Central memory CD4-positive, alpha-beta T cell (primary cell): ENCODE measurements around the gene SGCA.

Source experiments
- DNase-seq: peaks from one replicate; pipeline ENCODE4 v3.0.0; 2022

Gene SGCA

DNA sequence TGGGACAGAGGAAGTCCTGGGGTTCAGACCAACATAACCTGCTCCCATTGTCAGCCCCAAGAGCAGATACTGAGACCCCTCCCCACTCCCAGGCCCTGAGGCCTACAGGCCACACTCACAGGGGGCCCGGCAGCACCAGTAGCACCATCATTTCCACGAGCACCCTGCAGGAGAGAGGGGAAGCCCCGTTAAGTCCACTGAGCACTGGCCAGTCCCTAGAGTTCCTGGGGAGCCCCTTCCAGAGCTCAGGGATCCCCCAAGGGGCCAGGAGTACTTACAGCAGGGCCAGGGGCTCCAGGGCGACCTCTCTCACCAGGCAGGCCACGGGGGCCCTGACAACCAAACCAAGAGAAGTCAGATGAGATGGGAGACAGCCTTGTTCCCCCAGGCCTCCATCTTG, 30.2 kb downstream of the SGCA start:
- no peak for DNase-seq

DNA sequence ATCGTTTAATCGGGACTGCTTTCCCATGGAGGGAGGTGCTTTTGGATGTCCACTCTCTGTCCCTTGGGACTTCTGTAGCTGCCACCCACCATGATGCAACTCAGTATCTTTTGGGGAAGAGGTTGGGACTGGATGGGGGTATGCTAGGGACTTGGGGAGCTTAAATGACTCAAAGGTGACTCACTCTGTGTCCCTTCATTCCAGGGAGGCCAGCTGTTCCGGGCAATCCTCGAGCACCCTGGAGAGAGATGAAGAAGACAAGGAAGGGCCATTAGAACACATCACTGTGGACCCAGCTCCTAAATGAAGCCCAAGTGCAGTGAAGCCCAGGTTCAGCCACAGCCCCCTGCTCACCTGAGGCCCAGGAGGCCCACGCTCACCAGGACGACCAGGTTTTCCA, 31.0 kb downstream of the SGCA start:
- no peak for DNase-seq

DNA sequence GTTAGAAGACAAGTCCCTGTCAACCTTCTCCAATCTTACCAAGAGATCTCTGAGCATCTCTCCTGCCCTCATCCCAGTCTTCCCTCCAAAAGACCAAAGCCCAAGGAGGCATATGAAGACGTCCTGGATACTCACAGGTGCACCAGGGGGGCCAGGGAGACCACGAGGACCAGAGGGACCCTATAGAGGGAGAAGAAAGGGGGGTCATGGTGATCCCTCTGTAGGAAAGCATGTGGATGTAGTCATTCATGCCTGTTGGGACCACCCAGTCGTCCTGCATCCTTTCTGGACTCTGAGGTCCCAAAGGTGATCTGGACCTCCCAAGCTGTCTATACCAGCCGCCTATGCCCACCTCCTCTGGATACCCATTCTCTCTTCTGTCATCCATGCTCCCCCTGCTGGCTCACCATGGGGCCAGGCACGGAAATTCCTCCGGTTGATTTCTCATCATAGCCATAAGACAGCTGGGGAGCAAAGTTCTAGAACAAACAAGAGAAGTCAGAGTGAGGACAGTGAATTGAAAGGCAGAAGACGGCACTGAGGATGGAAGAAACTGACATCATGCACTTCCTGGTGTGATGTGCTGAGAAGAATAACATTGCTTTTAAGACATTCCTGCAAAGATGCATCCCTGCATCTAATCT, 32.3 kb downstream of the SGCA start:
- DNase-seq = peak; percentile 35

DNA sequence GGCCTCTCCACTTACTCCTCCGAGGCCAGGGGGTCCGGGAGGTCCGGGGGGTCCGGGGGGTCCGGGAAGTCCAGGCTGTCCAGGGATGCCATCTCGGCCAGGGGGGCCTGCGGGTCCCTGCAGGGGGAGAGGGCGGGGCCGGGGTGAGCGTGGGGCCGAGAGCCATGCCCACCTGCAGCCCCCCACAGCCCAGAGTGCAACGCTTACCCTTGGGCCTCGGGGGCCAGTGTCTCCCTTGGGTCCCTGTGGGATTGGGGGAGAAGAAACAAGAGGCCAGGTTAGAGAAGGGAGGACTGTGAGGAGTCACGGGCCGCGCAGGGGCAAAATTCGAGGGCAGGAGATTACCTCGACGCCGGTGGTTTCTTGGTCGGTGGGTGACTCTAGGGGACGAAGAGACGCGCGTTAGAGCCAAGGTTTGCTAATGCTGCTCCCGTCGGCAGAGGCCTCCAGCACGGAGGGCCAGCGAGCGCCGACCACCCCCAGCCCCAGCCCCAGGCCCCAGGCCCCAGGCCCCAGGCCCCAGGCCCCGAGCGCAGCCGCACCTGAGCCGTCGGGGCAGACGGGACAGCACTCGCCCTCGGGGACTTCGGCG, 33.5 kb downstream of the SGCA start:
- DNase-seq = peak; percentile 3

DNA sequence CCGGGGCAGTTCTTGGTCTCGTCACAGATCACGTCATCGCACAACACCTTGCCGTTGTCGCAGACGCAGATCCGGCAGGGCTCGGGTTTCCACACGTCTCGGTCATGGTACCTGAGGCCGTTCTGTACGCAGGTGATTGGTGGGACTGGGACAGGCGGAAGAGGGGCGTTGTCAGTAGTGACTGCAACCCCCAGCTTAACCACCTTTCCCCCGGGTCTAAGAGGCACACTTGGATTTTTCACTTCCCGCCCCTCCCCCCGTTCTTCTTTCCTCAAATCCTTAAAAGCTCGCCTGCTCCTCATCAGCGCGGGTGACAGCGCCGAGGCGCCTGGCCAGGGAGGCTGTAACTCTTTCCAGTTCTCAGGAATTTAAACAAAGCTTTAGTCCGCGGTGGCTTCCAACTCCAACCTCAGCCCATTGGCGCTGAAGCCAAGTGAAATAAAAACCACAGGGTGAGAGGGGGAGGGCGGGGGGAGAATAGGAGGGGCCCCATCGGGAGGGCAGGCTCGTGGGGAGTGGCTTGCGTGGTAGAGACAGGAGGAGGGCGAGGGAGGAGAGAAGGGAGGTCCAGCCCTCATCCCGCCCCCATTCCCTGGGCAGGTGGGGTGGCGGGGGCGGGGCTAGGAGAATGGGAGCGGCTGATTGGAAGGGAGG, 34.1 kb downstream of the SGCA start:
- peak; percentile 83 for DNase-seq

DNA sequence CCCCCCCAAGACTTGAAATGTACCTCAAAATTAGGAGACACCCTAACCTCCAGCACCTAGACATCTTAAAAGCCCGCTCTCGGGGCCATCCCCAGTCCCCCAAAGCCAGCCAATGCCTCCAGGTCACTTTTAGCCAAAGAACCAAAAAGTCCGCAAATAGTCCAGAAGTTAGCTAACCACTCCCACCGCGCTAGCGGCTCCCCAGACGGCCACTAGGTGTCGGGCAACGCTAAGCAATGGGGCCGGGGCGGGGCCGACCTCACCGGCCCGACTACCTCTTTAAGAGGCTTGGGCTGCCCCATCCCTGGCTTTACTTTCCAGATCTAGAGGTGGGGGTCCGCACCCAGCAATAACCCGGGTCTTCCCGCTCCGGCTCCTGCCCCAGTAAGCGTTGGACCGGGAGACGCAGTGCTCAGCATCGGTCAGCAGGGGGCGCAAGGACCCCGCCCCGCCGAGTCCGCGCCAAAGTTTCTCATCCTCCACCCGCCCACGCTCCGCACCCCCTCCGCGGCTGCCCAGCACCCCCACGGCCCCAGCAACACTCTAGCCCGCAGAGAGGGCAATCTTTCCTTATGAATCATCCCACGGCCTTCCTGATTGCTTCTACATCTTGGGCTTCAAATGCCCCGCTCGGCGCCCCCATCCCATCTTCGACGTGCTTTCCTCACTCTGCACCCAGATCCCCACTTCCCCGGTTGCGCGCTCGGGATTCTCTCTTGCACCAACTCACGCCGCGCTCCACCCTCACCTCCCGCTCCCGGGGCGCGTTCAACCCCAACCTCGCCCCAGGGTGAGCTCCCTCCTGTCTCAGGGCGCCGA, 34.9 kb downstream of the SGCA start:
- peak; percentile 76 for DNase-seq

DNA sequence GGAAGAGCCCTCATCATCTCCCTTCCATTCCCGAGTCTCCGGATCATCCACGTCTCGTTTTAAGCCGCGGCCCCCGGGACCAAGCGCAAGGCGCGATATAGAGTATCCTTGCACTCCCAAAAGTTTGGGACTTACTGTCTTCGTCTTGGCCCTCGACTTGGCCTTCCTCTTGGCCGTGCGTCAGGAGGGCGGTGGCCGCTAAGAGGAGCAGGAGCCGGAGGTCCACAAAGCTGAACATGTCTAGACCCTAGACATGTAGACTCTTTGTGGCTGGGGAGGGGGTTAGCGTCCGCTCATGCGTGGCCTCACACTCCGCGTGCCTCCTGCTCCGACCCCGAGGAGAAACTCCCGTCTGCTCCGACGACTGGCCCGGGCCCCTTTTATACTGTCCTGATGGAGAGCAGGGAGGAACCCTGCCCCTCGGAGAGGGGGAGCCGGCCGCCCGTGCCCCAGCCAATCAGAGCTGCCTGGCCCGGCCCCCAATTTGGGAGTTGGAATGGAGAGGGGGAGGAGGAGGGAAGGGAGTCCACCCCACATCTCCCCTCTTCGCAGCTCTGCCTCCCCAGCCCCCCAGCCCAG, 35.6 kb downstream of the SGCA start, which contains the start of gene COL1A1:
Gene COL1A1 (minus strand): TSS at position 356 of the 579 bp plus-strand sequence. CDS start 118 bp downstream, at position 238.
- no peak for DNase-seq

DNA sequence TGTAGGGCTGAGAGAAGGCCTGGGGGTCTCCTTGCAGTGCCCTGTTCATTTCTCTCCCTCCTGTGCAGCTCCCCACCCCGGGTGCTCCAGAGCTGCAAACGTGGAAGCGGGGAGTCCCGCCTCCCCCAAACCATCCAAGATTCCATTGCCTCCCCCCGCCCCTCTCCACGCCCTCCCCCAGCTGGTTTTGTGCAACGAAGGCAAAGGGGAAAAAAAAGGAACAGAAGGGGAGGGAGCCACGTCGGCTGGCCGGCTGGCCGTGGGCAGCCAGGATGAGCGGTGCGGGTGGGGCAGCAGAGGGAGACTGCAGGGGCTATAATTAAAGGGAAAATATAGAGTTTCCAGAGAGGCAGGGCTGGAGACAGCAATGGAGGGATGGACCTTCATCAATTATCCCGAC, 37.3 kb downstream of the SGCA start:
- no peak for DNase-seq

DNA sequence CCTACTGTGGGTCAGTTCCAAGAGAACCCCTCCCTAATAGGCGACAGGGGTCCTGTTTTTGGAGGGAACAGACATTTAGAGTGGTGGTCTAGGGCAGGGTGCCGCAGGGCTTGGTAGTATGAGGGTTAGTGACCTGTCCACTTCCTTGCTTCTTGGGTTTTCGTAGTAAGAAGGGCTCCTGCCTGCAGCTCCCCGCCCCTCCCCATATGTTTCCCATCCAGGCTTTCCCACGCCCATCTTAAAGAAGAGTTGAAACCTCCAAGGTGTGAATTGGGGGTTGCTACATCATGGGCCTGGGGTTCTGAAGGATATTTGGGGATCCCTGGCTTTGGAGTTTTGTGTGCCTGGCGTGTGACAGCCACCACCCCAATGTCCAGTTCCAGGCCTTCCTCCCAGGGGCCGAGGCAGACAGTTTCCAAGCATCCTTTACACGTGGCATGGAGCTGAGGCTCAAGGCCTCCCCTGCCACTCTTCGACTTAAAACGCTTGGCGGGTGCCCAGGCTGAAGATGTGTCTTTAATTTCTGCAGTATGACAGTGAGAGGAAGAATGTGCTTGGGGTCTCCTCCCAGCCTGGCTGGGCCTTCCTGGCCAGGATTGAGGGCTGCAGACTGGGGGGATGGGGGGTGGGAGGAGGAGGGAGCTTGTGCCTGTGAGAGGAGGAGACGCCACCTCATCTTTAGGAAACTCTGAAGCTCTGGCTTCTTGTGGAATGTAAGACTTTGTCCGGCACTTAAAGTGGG, 38.0 kb downstream of the SGCA start:
- no peak for DNase-seq

DNA sequence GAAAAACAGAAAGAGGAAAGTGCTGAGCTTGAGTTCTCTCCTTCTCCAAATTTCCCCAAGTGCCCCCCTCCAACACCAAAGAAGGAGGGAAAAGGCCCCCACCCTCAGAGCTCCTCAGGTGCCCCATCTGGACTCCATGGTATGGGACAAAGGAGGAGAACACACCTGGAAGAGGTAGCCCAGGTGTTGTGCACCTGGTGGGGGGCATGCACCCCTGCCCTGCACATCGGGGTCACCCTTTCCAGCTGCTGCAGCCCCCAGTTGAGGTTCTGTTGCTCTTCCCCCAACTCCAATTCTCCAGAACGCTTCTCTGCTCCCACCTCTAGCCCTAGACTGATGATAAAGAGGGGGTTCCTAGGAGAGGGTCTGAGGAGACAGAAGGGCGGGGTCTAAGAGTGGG, 38.6 kb downstream of the SGCA start:
- no peak for DNase-seq

DNA sequence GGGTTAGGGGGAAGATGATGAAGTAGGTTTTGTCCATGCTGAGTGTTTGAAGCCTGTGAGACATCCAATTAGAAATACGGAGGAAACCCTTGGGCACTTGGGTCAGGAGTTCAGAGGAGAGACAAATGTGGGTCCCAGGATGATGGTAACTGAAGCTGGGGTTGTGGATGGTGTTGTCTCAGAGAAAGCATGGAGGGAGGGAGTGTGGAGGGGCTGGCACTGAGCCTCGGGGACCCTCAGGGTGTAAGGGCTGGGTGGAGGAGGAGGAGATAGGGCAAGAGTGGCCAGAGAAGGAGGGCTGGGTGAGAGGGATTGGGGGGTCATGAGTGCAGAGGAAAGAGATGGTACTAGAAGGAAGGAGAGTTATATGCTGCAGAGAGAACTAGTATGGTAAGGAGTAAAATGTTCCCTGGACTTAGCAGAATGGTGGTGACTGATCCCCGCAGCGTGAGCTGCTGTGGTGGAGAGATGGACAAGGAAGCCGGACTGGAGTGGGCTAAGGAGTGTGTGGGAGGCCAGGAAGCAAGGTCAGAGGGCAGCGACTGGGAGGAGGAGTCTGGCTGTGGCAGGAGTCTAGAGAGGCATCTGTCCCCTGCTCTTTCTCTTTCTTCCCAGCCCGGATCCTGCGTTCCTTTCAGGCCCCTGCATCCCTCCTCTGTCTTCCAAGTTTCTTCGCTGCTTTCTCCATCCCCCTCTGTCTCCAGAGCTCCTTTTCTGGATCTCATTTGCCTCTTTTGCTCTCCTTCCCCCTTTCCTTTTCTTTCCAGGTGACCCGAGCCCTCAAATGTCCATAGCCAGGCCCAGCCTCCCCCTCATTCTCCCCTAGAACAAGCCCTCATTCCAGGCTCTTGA, 39.5 kb downstream of the SGCA start:
- no peak for DNase-seq

DNA sequence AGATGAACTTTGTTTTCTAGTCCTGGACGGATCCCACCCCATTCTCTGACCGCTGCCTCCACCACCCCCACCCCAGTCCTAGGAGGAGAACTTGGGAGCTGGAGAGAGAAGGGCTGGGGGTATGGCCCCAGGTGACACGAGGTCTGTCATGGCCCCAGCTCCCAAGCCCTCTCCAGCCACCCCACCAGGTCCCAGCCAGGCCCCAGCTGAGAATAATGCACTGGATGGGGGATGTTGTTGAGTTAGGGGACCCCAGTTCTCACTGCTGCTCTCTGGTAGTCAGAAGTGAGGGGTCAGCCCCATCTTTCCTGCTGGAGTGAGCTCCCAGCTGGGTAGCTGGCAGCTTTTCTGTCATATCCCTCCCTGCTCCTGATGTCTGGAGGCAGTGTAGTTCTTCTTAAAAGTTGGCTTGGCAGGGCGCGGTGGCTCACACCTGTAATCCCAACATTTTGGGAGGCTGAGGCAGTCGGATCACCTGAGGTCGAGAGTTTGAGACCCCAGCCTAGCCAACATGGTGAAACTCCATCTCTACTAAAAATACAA, 40.2 kb downstream of the SGCA start:
- DNase-seq = no peak

DNA sequence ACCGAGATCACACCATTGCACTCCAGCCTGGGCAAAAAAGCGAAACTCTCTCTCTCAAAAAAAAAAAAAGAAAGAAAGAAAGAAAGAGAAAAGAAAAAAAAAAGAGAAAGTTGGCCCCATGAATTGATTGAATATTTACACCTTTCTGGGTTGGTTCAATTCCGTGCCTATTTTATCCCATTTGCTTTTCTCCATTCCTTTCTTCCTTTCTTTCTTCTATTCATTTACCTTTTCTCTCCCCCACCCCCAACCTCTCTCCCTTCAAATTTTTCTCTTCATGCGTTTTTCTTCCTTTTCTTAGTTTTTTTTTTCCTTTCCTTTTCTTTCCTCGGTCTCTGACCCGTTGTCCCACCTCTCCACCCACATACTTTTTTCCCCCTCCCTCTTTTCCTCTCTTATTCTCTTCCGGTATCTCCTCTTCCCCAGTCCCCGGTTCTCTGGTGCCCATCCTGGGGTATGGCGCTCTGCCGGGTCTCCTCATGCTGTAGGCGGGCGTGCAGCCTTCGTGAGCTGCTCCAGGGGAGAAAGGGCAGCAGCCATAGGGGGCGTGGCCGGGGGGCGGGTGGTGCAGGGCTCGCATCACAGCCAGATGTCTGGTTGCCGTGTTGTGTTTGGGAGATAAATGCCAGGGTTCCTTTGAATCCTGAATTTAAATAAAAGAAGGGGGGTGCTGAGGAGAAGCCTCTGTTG, 40.9 kb downstream of the SGCA start:
- no peak for DNase-seq

DNA sequence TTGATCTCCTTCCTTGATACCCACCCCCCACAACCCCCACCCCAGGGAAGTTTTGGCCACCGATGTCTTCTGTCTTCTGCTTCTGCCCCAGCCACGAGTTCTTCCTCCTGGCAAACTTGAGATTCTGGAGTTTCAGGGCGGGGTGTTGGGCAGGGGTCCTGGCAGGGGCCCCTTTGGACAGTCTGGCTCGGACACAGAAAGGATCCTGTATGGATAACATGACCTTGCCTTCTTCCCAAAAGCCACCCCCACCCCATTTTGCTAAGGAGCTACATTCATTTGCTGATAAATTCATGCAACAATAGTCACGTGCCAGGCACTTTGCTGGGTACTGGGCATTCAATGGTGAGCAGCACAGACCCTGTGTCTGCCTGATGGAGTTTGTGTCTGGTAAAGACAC, 41.5 kb downstream of the SGCA start:
- DNase-seq = no peak

DNA sequence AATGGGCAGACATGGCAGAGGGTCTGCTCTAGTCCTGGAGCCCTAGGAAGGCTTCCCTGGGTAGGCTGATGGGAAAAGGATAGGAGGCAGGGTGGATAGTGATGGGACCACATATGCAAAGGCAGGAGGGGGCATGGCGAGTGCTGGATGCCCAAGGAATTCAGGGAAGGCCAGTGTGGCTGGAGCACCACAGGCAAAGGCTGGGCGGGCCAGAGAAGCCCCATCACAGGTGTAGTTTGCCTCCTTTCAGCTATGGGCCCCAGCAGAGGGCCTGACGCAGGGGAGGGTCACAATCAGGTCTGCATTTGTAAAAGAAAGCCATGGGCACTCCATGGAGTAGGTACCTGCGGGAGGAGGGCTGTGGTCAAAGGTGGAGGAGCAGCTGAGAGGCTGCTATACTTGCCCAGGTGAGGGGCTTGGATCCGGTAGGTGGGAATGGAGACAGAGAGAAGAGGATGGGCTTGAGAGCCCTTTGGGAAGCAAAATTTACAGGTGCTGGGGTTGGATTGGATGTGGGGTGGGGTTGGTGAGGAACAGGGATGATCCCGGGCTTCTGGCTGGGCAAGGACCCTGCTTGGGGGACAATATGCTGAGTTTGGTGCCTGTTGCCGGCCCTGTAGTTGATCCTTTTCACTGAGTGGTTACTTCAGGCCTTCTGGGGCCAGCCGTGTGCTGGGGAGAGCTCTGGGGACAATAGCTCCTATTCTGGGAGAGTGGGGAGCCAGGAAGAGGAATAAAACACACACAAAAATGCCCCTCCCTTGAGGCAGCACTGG, 42.2 kb downstream of the SGCA start:
- DNase-seq = no peak

DNA sequence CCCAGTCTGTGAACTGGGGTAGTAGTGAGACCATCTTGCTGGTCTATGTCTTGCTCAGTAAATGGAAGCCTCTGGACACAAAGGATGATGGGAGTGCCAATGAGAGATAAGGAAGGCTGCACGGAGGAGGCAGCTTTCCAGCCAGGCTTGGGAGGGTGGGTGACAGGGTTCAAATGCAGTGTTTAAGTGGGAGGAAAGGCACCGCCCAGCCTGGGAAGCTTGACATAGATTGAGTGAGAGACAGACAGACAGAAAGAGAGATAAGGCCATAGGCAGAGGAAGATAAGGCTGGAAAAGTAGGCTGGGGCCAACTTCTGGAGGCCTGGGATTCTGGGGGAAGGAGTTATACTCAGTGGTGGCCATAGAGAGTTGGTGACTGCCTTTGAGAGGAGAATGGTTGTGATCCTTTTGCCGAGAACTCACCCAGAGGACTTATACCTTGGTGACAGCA, 42.8 kb downstream of the SGCA start:
- no peak for DNase-seq

DNA sequence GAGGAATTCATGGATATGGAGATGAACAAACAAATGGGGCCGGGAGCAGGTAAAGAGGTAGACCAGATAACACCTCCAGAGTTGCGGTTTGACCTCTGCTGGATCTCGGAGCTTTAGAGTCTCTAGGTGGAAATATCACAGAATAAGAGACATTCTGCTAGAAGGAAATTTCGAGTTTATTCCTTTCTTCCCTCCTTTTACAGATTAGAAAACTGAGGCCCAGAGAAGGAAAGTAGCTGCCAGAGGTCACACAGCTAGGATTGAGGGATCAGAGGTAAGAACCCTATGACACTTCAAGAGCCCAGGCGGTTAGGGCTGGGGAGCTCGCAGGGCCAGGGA, 43.3 kb downstream of the SGCA start:
- DNase-seq = no peak

DNA sequence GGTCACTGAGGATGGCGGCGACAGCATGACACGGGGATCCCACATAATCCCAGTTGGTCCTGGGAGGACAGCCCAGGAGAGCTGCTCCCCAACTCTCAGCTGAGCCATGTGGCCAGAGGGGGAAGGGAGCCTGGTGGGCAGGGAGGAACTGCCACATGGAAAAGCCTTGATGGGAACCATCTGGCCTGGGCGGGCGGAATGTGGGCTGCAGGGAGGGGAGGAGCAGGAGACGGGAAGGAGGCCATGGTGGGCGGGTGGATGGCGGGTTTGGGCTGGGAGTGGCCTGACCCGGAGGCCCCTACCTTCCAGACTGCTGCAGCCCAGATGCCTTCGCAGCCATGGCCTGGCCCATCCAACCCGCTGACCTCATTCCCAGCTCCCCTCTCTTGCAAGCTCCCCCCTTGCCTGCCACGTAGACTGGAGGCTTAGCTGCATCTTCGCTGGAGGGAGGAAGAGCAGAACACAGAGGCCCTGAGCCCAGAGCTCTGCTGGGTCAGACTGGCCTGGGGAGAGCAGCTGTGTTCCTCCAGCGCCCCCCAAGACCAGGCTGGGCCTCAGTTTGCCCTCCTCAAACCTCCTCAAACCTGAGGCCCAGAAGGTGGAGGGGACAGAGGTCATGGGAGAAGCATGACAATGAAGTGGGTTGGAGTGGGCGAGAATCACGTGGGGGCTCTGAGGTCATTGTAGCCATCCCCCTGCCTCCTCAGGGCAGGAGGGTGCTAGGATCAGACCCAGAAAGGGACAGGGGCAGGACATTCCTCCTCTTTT, 43.9 kb downstream of the SGCA start:
- DNase-seq = no peak
